HepG2 (cell line): ENCODE results near the gene SLC8A2. TPM values are rescaled to one million over a fixed set of nuclear protein-coding genes. Genes with fewer than 3 reads are reported as not detected.

Experiments
- GATAD1 ChIP-seq: IDR thresholded peaks from 2 replicates; pipeline ENCODE4 v1.6.1; 2016; ENCODE audit warnings: missing genetic modification reagents, missing compliant biosample characterization
- GTF2F1 ChIP-seq: fragments of 150-350 bp; IDR thresholded peaks from 2 replicates; pipeline ENCODE4 v1.6.1; 2014; ENCODE audit warnings: low read length
- GTF3A ChIP-seq: sonication (generic); formaldehyde crosslinking; conservative IDR thresholded peaks from 2 replicates; pipeline ENCODE4 v1.4.0; 2020; ENCODE audit warnings: mild to moderate bottlenecking, missing genetic modification reagents
- HNRNPH1 ChIP-seq: fragments of 200-400 bp; formaldehyde crosslinking; optimal IDR thresholded peaks from 2 replicates; pipeline ENCODE3; 2017; ENCODE audit warnings: mild to moderate bottlenecking, low read depth, low read length
- HNRNPUL1 ChIP-seq: fragments of 200-400 bp; formaldehyde crosslinking; IDR thresholded peaks from 2 replicates; pipeline ENCODE4 v1.6.1; 2017; ENCODE audit warnings: low read depth, mild to moderate bottlenecking, low read length, moderate library complexity
- JDP2 ChIP-seq: sonication (generic); formaldehyde crosslinking; IDR thresholded peaks from 2 replicates; pipeline ENCODE4 v1.8.1; 2022; ENCODE audit warnings: missing genetic modification reagents, borderline replicate concordance
- RFXAP ChIP-seq: sonication (generic); formaldehyde crosslinking; IDR thresholded peaks from 2 replicates; pipeline ENCODE4 v1.4.0; 2020; ENCODE audit warnings: missing genetic modification reagents, borderline replicate concordance
- SALL1 ChIP-seq: sonication (generic); formaldehyde crosslinking; IDR thresholded peaks from 2 replicates; pipeline ENCODE4 v1.8.0; 2022; ENCODE audit warnings: mild to moderate bottlenecking, missing genetic modification reagents
- STAT5B ChIP-seq: sonication (generic); formaldehyde crosslinking; IDR thresholded peaks from 2 replicates; pipeline ENCODE4 v1.4.0; 2020; ENCODE audit warnings: missing genetic modification reagents
- ZBTB1 ChIP-seq: sonication (generic); formaldehyde crosslinking; IDR thresholded peaks from 2 replicates; pipeline ENCODE4 v1.4.0; 2020; ENCODE audit warnings: missing genetic modification reagents, borderline replicate concordance
- ZMYM4 ChIP-seq: sonication (generic); formaldehyde crosslinking; IDR thresholded peaks from 2 replicates; pipeline ENCODE4 v1.8.1; 2023; ENCODE audit warnings: mild to moderate bottlenecking, missing genetic modification reagents
- ZNF790 ChIP-seq: sonication (generic); formaldehyde crosslinking; IDR thresholded peaks from 2 replicates; pipeline ENCODE4 v1.8.0; 2022; ENCODE audit warnings: missing genetic modification reagents, mild to moderate bottlenecking, borderline replicate concordance
- polyA plus RNA-seq, 8 experiments: library from polyadenylated mRNA; depleted of rRNA in 3 of 8; stranded (reverse) in 7 of 8; unstranded in 1 of 8; fragments of >200 nt; fragmentation: Illumina TruSeq in 4 of 8; extraction: Trizol in 4 of 8; gene quantifications; 2 replicates each; pipeline versions ENCODE4 v1.2.1 to v1.2.3, GENCODE V29; 2011 to 2016; ENCODE audit warnings: low read depth in 4 of 8, missing spikeins in 1 of 8, mixed read lengths in 1 of 8; ENCODE audit not compliant: insufficient read depth in 1 of 8
- total RNA-seq, 5 experiments: library from RNA; depleted of rRNA; stranded (reverse); fragments of >200 nt; fragmentation: Illumina TruSeq; extraction: Trizol; gene quantifications; 2 replicates each; pipeline ENCODE4 v1.2.3, GENCODE V29; 2016; ENCODE audit warnings: low read depth in 1 of 5
- TF ChIP-seq, protein P1 (sequence below): sonication (generic); formaldehyde crosslinking; IDR thresholded peaks from 2 replicates; pipeline ENCODE4 v1.5.0; 2020; ENCODE audit warnings: mild to moderate bottlenecking, missing genetic modification reagents
- TF ChIP-seq, protein P2 (sequence below): sonication (generic); formaldehyde crosslinking; IDR thresholded peaks from 2 replicates; pipeline ENCODE4 v1.4.0; 2020; ENCODE audit warnings: missing genetic modification reagents, borderline replicate concordance
- TF ChIP-seq, protein P3 (sequence below): fragments of 450-650 bp; IDR thresholded peaks from 2 replicates; pipeline ENCODE4 v1.6.1; 2016
- TF ChIP-seq, protein P4 (sequence below): sonication (generic); formaldehyde crosslinking; IDR thresholded peaks from 2 replicates; pipeline ENCODE4 v1.5.0; 2020; ENCODE audit warnings: mild to moderate bottlenecking, missing genetic modification reagents, borderline replicate concordance
- TF ChIP-seq, protein P5 (sequence below): sonication (generic); formaldehyde crosslinking; conservative IDR thresholded peaks from 2 replicates; pipeline ENCODE4 v1.8.0; 2022; ENCODE audit warnings: missing genetic modification reagents

Gene SLC8A2
- total and polyA plus RNA-seq, 2 of the 13 experiments (the other 11 are each of a cell fraction or from before 2014, with no cell fraction given), result 0.02 TPM; not detected in 1

DNA sequence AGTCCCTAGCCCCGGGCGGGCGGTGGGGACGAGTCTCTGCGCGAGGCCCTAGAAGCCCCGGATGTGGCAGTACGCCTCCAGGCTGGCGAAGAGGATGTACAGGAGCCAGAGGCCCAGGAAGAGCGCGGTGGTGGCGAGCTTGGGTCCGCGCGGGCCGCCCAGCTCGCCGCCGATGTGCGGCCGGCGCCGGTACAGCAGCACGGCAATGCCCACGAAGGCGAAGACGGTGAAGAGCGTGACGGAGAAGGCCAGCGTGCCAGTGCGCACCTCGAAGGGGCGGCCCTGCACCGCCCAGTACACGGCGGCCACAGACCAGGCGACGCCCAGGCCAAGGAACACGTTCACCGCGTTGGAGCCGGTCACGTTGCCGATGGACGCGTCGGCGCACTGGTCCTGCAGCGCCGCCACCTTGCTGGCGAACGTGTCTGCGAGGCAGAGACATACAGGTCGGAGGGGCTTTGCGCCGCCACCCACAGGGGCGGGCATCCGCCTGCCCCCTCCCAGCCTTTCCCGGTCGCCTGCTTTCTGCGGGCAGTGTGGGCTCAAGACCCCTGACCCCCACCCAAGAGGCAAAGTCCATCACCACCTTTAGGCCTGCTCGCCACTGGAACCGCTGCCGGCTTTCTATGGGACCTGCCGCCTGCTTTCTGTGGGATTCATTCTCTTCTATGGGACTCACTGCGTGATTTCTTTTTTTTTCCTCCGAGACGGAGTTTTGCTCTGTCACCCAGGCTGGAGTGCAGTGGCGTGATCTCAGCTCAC is 41.5 kb downstream of the SLC8A2 start (continued):
- TF ChIP-seq, protein P1, sequence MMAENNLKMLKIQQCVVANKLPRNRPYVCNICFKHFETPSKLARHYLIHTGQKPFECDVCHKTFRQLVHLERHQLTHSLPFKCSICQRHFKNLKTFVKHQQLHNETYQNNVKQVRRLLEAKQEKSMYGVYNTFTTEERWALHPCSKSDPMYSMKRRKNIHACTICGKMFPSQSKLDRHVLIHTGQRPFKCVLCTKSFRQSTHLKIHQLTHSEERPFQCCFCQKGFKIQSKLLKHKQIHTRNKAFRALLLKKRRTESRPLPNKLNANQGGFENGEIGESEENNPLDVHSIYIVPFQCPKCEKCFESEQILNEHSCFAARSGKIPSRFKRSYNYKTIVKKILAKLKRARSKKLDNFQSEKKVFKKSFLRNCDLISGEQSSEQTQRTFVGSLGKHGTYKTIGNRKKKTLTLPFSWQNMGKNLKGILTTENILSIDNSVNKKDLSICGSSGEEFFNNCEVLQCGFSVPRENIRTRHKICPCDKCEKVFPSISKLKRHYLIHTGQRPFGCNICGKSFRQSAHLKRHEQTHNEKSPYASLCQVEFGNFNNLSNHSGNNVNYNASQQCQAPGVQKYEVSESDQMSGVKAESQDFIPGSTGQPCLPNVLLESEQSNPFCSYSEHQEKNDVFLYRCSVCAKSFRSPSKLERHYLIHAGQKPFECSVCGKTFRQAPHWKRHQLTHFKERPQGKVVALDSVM (CRISPR knock-in tag), result 0 out of 2 replicates have a peak, but pooled peaks have one; percentile 30
- TF ChIP-seq HNRNPH1 (no peak), SALL1 (peak; percentile 74), ZNF790 (CRISPR knock-in tag) (peak; percentile 75; the same call in 1 of the 2 replicates), ZBTB1 (CRISPR knock-in tag) (no peak), GTF2F1 (no peak), GATAD1 (CRISPR knock-in tag) (no peak), GTF3A (CRISPR knock-in tag) (no peak), JDP2 (CRISPR knock-in tag) (no peak), HNRNPUL1 (no peak), ZMYM4 (CRISPR knock-in tag) (no peak; the same call in 1 of the 2 replicates), STAT5B (CRISPR knock-in tag) (0 out of 2 replicates have a peak, but pooled peaks have one; percentile 8), RFXAP (no peak)
- TF ChIP-seq, protein P2, sequence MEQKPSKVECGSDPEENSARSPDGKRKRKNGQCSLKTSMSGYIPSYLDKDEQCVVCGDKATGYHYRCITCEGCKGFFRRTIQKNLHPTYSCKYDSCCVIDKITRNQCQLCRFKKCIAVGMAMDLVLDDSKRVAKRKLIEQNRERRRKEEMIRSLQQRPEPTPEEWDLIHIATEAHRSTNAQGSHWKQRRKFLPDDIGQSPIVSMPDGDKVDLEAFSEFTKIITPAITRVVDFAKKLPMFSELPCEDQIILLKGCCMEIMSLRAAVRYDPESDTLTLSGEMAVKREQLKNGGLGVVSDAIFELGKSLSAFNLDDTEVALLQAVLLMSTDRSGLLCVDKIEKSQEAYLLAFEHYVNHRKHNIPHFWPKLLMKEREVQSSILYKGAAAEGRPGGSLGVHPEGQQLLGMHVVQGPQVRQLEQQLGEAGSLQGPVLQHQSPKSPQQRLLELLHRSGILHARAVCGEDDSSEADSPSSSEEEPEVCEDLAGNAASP (CRISPR knock-in tag), result no peak
- TF ChIP-seq, protein P3, sequence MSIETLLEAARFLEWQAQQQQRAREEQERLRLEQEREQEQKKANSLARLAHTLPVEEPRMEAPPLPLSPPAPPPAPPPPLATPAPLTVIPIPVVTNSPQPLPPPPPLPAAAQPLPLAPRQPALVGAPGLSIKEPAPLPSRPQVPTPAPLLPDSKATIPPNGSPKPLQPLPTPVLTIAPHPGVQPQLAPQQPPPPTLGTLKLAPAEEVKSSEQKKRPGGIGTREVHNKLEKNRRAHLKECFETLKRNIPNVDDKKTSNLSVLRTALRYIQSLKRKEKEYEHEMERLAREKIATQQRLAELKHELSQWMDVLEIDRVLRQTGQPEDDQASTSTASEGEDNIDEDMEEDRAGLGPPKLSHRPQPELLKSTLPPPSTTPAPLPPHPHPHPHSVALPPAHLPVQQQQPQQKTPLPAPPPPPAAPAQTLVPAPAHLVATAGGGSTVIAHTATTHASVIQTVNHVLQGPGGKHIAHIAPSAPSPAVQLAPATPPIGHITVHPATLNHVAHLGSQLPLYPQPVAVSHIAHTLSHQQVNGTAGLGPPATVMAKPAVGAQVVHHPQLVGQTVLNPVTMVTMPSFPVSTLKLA, result no peak
- TF ChIP-seq, protein P4, sequence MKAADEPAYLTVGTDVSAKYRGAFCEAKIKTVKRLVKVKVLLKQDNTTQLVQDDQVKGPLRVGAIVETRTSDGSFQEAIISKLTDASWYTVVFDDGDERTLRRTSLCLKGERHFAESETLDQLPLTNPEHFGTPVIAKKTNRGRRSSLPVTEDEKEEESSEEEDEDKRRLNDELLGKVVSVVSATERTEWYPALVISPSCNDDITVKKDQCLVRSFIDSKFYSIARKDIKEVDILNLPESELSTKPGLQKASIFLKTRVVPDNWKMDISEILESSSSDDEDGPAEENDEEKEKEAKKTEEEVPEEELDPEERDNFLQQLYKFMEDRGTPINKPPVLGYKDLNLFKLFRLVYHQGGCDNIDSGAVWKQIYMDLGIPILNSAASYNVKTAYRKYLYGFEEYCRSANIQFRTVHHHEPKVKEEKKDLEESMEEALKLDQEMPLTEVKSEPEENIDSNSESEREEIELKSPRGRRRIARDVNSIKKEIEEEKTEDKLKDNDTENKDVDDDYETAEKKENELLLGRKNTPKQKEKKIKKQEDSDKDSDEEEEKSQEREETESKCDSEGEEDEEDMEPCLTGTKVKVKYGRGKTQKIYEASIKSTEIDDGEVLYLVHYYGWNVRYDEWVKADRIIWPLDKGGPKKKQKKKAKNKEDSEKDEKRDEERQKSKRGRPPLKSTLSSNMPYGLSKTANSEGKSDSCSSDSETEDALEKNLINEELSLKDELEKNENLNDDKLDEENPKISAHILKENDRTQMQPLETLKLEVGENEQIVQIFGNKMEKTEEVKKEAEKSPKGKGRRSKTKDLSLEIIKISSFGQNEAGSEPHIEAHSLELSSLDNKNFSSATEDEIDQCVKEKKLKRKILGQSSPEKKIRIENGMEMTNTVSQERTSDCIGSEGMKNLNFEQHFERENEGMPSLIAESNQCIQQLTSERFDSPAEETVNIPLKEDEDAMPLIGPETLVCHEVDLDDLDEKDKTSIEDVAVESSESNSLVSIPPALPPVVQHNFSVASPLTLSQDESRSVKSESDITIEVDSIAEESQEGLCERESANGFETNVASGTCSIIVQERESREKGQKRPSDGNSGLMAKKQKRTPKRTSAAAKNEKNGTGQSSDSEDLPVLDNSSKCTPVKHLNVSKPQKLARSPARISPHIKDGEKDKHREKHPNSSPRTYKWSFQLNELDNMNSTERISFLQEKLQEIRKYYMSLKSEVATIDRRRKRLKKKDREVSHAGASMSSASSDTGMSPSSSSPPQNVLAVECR (CRISPR knock-in tag), result peak; percentile 51; the same call in 1 of the 2 replicates
- TF ChIP-seq, protein P5, sequence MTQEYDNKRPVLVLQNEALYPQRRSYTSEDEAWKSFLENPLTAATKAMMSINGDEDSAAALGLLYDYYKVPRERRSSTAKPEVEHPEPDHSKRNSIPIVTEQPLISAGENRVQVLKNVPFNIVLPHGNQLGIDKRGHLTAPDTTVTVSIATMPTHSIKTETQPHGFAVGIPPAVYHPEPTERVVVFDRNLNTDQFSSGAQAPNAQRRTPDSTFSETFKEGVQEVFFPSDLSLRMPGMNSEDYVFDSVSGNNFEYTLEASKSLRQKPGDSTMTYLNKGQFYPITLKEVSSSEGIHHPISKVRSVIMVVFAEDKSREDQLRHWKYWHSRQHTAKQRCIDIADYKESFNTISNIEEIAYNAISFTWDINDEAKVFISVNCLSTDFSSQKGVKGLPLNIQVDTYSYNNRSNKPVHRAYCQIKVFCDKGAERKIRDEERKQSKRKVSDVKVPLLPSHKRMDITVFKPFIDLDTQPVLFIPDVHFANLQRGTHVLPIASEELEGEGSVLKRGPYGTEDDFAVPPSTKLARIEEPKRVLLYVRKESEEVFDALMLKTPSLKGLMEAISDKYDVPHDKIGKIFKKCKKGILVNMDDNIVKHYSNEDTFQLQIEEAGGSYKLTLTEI (CRISPR knock-in tag), result no peak
